Right forelimb (tissue), 1 donor: ENCODE results near the gene IFNAR2.

Experiments
- DNase-seq: peaks from one replicate; pipeline ENCODE4 v3.0.0-alpha.2; 2018

IFNAR2 gene

GRCh38 chr21:33270986-33271385 lies 41.2 kb downstream of the IFNAR2 start:
- DNase-seq: no peak

GRCh38 chr21:33273044-33273443 lies 43.3 kb downstream of the IFNAR2 start:
- no peak for DNase-seq

GRCh38 chr21:33278721-33279120 lies 49.0 kb downstream of the IFNAR2 start:
- no peak for DNase-seq

- no peak for DNase-seq
Observed at GRCh38 chr21:33279330-33279820, 49.6 kb downstream of the IFNAR2 start.
